Small intestine (tissue), 7 donors: ENCODE data around the gene DAZL. TPM values are rescaled to one million over a fixed set of nuclear protein-coding genes. Genes with fewer than 3 reads are reported as not detected.

Experiments used
- DNase-seq, 2 donors: peaks; one replicate each; pipeline versions ENCODE4 v3.0.0 to v3.0.0-alpha.2; 2013
- FAIRE-seq: peaks from 2 replicates; lab custom pipeline; 2012; peaks lifted over from hg19 to GRCh38; lab: Jason Lieb, UNC
- H3K27ac ChIP-seq, 3 donors: one replicate each; pipeline ENCODE4 v1.5.1; 2013; ENCODE audit warnings: low read length in 2 of 3, mild to moderate bottlenecking in 2 of 3, control low read depth in 1 of 3, inconsistent platforms in 1 of 3, low read depth in 1 of 3, moderate library complexity in 1 of 3
- H3K27me3 ChIP-seq, 3 donors: one replicate each; pipeline ENCODE4 v1.6.1; 2013; ENCODE audit warnings: low read length in 3 of 3, inconsistent platforms in 1 of 3; ENCODE audit not compliant: control insufficient read depth in 3 of 3, insufficient read depth in 3 of 3
- H3K36me3 ChIP-seq, 3 donors: one replicate each; pipeline ENCODE4 v1.6.1; 2013; ENCODE audit warnings: low read length in 3 of 3, inconsistent platforms in 1 of 3, low read depth in 1 of 3, mild to moderate bottlenecking in 1 of 3, moderate library complexity in 1 of 3; ENCODE audit not compliant: control insufficient read depth in 3 of 3, insufficient read depth in 2 of 3
- H3K4me1 ChIP-seq, 3 donors: one replicate each; pipeline ENCODE4 v1.6.1; 2013; ENCODE audit warnings: low read length in 2 of 3, inconsistent platforms in 1 of 3, low read depth in 1 of 3, mild to moderate bottlenecking in 1 of 3, moderate library complexity in 1 of 3; ENCODE audit not compliant: control insufficient read depth in 3 of 3, insufficient read depth in 2 of 3
- H3K4me3 ChIP-seq, 3 donors: one replicate each; pipeline ENCODE4 v1.5.1; 2013; ENCODE audit warnings: low read length in 3 of 3, control low read depth in 1 of 3, inconsistent platforms in 1 of 3, low read depth in 1 of 3, mild to moderate bottlenecking in 1 of 3, moderate library complexity in 1 of 3
- H3K9me3 ChIP-seq, 2 donors: one replicate each; pipeline ENCODE4 v1.6.1; 2013; ENCODE audit warnings: low read depth in 1 of 2, low read length in 1 of 2; ENCODE audit not compliant: control insufficient read depth in 2 of 2, insufficient read depth in 1 of 2
- WGBS, 3 donors: extraction: QIAGEN DNeasy Blood & Tissue Kit; methylation state at CpG; one replicate each; pipeline ENCODE4 v1.1.7; 2013; 5-methylcytosine and 5-hydroxymethylcytosine counted together
- polyA plus RNA-seq, 4 donors: library from polyadenylated mRNA; stranded (reverse) in 3 of 4; unstranded in 1 of 4; fragments of 200-250 nt in 3 of 4; fragments of 120-200 nt in 1 of 4; gene quantifications; one replicate each; pipeline versions ENCODE4 v1.2.1 to v1.2.3, GENCODE V29; 2013
- donor health status: healthy with polysubstance abuse.
- donor health status: control.
- donor health status: control.
- donor health status: Bipolar disorder and iron deficiency.
- donor health status: healthy.

The DAZL gene
- polyA plus RNA-seq, 4 donors, result 0.01 TPM; not detected in 3

DNA sequence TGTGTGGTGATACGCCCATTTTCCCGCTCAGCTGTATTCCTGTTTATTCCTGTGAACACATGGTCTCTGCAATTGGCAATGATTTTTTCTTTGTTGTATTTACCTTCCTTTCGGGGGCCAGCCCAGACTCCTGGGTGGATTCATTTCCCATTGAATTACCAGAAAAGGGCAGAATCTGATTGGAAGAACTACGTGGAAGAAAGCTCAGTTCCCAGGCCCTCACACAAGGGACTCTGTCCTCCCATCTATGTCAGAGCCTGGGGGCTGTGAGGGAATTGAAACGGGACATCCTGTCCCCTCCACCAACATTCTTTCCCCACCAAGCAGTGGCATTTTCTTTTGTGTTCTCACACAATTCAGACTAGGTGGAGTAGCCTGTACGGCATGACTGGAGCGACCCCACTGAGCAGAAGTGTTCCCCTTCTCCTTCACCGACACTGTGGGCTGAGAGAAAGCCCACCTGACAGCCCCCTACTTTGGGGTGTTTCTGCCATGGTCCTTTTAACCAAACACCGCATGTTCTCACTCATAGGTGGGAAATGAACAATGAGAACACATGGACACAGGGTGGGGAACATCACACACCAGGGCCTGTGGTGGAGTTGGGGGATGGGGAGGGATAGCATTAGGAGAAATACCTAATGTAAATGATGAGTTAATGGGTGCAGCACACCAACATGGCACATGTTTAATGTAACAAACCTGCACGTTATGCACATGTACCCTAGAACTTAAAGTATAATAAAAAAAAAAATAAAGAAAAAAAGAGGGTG, 59.6 kb downstream of the DAZL start:
- FAIRE-seq (no peak), DNase-seq (no peak)
- H3K4me3 ChIP-seq, result no peak overlapping the region
- H3K4me1 ChIP-seq, result no peaks in the 10 kb centered on the region
- 68 to 76% (median 74%) methylated on average over 10 of the region's 10 CpGs for WGBS, 3 donors
- no peaks in the 10 kb centered on the region for H3K9me3 ChIP-seq
- peak overlapping the region in 1 of 3 donors; percentile 70 for H3K27ac ChIP-seq
- H3K36me3 ChIP-seq, result no peaks in the 10 kb centered on the region
- peaks cover 0 to 2% (median 0%) of the 10 kb centered on the region in 3 donors for H3K27me3 ChIP-seq

- Histone ChIP-seq H3K4me1 (no peaks in the 10 kb centered on the region), H3K9me3 (no peaks in the 10 kb centered on the region), H3K36me3 (no peaks in the 10 kb centered on the region), H3K27me3 (peaks cover 0 to 2% (median 0%) of the 10 kb centered on the region in 3 donors), H3K4me3 (no peak overlapping the region), H3K27ac (no peak overlapping the region)
- FAIRE-seq (no peak), DNase-seq (no peak)
- 77 to 82% (median 81%) methylated on average over 6 of the region's 6 CpGs for WGBS, 3 donors
Observed at GRCh38 chr3:16543242-16543864, 61.9 kb downstream of the DAZL start.

DNA sequence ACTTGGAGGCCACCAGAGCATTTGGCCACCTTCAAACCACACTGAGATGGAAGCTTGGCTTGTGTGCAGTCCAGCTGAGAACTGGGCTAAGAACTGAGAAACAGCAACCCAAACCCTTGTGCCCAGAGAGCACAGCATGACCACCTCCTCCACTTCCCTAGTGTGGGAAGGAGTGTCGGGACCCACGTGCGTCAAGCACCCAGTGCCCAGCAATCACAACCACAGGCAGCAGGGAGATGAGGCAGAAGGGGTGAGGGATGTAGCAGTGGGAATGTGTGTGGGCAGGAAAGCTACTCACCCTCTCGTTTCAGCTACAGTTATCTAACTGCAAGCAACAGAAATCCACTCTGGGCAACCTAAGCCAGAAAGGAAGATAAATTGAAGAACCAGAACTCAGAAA, 66.7 kb downstream of the DAZL start:
- Histone ChIP-seq H3K9me3 (no peaks in the 10 kb centered on the region), H3K36me3 (no peaks in the 10 kb centered on the region), H3K4me1 (no peaks in the 10 kb centered on the region), H3K4me3 (no peak overlapping the region), H3K27me3 (peaks cover 0 to 2% (median 0%) of the 10 kb centered on the region in 3 donors), H3K27ac (no peak overlapping the region)
- 65 to 83% (median 68%) methylated on average over 4 of the region's 4 CpGs for WGBS, 3 donors
- FAIRE-seq, result no peak
- no peak for DNase-seq

GRCh38 chr3:16536996-16537395, 68.2 kb downstream of the DAZL start:
- Histone ChIP-seq H3K4me1 (no peaks in the 10 kb centered on the region), H3K4me3 (no peak overlapping the region), H3K27ac (no peak overlapping the region), H3K36me3 (no peaks in the 10 kb centered on the region), H3K9me3 (no peaks in the 10 kb centered on the region), H3K27me3 (no peaks in the 10 kb centered on the region)
- FAIRE-seq (no peak), DNase-seq (no peak)
- WGBS, 3 donors, result 75 to 78% (median 78%) methylated on average over 3 of the region's 3 CpGs

Other genes starting within 250 kb of the DAZL start
- gene RFTN1, start 91.7 kb downstream of the DAZL start, polyA plus RNA-seq, result 10 to 100 TPM in 3 of 4 donors, 1 to 10 TPM in 1; 1.8 to 18.4 (median 11.6) TPM